Activated CD4-positive, alpha-beta T cell treated with anti-CD3 and anti-CD28 coated beads for 1 hour (primary cell): ENCODE measurements around the gene CKAP4.
A peak's percentile ranks its signal among the peaks of the same experiment; 100 is the strongest.

Source experiments
- DNase-seq: peaks from one replicate; pipeline ENCODE4 v3.0.0-alpha.2; 2020

The CKAP4 gene

GRCh38 chr12:106238146-106238545, 9.7 kb downstream of the CKAP4 start:
- DNase-seq = no peak

DNA sequence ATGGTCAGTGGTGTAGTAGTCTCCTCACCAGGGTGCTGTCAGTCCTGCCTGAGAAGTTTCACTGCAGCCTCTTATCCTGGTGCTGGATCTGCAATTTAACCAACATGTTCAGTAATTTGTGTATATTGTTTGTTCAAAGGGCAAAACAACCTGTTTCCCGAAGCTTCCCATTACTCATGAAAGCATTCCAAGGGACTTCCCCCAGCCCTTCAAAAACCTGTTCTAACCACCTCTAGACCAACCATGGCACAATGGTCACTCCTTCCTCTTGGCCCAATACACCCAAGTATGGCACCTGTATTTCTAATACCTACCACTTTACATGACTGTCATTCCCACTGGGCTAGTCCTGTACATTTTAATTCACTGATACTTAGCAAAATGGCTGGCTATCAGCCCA, 12.1 kb downstream of the CKAP4 start:
- no peak for DNase-seq

DNA sequence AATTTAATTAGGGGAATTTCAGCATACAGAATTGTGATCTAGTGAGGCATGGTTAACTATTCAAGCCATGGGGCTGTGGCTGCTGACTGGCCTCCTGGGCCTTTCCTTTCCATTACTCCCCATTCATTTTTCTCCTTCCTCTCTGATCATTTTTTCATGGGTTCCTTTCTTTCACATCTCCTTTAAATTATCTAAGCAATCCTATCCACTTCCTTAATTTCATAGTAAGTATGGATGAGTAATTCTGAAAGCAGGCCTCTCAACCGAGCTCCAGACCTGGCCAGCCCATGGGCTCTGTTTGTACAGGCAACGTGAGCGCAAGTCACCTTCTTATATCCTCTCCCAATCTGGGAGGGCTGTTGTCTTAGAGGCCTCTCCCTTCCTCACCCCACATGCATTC, 13.4 kb downstream of the CKAP4 start:
- DNase-seq = no peak

DNA sequence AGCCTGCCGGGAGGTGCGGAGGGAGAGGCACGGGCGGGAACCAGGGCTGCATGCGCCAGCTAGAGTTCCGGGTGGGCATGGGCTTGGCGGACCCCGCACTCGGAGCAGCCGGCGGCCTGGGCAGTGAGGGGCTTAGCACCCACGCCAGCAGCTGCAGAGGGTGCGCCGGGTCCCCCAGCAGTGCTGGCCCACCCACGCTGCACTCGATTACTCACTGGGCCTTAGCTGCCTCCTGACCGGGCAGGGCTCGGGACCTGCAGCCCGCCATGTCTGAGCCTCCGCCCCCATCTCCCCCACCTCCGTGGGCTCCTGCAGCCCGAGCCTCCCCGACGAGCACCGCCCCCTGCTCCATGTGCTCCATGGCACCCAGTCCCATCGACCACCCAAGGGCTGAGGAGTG, 14.8 kb downstream of the CKAP4 start:
- DNase-seq = no peak

DNA sequence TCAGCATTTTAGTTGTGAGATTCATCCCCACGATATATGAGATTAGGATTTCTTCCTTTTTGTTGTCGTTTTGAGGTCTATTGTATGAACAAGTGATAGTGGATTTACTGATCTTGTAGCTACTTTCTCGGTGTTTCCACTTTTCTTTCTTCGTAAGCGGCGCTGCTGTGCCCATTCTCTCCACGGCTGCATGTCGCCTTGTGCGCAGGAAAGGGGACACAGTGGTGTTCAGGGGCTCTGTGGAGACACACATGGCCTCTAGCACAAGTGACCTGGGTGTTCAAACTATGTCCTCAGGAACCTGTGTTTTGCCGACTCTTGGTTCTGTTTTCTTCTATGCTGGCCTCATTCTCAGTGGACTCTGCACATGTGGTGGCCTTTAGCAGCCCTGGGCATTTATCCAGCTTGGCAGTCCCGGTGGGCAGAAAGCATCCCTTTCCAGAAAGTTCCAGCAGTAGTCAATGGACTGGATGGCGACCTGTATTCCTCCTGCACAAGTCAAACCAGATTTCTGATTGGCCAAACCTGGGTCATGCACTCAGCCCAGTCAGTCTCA, 18.7 kb downstream of the CKAP4 start:
- no peak for DNase-seq

DNA sequence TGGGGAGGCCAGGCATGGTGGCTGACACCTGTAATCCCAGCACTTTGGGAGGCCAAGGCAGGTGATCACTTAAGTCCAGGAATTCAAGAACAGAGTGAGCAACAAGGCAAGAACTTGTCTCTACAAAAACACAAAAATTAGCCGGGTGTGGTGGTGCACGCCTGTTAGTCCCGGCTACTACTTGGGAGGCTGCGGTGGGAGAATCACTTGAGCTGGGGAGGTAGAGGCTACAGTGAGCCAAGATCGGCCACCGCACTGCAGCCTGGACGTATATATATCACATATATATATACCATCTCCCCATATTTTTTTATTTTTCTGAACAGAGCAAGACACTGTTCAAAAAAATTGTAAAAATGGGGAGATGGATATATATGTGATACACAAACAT, 19.5 kb downstream of the CKAP4 start:
- DNase-seq = no peak

GRCh38 chr12:106227641-106228319, 20.0 kb downstream of the CKAP4 start:
- peak; percentile 30 for DNase-seq

DNA sequence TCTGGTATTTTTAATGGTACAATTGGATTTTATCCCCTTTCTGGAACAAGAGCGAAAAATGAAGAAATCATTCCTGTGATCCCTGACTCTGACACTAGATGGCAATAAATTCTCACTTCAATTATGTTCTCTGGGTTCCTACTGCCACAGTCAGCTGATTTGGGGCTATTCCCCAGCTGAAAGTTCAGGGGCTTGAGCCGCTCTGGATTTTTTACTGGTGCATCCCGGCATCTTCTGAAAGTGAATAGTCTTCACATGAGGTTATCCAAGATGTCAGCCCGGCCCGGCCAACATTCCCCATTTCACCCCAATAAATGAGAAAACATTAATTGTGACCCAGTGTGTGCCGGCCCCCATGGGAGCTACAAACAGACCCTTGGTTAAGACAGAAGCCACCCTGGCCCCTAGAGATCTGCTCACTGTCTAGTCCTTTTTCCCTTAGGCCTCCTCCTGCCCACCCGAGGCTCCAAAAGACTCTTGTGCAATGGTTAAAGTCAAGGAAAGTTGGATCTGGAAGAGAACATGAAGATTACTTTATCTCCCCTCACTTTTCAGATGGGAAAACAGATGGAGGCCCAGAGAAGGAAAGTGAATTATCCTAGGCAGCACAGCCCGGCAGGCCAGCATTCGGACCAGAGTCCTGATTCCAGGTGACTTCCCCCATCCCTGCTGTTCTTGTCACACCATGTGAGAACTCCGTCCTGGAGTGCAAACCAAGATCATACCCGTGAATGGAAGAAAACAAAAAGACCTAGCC, 20.8 kb downstream of the CKAP4 start:
- no peak for DNase-seq

DNA sequence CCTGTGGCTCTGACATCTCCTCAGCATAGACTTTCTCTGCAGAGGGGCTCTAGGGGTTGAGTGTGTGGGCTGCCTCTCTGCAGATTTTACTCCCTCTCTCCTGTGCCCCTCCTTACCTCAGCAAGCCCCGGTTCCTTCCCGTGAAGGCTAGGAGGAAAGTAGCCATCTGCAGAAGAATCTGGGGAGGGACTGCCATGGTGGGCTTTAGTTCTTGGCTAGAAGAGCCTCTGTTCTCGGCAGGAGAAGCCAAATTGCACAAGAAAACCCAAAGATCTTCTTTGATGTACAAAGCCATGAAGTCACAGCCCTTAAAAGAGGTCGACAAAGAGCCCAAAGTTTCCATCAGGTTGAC, 23.5 kb downstream of the CKAP4 start:
- no peak for DNase-seq

DNA sequence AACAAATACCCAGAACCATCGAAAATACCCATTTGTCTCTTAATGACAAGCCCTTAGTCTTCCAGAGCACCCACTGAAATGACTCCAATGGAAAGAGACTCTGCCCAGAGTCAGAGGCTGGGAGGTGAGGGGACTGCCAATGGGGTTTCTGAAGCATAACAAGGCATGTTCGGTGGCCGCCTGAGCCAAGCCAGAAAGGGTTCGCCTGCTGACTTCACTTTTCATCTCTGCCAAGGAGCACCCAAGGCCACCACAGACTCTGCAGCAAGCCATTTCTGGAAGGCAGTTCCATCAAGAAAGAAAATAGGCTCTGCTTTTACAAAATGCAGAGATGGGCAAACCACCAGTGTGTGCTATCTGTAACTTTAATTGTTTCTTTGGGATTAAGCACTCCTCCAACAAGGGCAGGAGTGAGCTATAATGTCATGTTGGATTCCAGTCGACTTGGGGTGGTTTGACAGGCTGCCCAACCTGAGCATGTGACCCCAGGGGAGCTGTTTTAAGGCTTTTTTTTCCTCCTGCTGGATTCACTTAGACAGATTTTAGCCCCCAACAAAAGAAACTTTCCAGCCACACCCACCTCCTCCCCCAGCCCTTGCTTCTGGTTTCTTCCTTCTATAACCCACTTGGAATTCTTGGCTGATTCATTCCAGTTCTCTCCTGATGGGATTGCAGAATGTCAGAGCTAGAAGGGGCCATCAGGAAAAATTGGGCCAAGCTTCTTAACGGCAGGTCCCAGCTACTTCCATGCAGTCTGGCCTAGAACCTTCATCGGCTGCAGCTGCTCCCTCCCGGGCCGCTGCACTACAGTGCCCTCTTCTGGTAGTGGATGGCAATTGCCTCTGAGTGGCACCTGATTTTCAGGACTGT, 24.1 kb downstream of the CKAP4 start:
- DNase-seq = peak; percentile 54

DNA sequence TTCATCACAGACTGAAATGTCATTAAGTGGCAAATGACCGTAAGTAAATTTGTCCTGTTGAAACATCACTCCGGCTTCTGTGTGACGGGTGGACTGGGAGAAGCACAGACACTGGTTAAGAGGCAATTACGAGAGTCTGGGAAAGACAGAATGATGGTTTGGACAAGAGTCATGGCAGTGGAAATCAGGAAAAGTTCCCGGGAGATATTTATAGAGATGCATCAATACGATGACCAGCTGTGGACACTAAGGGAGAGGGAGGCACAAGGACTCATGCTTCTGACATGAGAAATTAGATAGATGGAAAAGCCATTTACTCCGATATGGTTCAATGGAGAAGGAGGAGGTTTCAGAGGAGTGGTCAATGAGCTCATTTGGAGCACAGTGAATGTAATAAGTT, 27.3 kb downstream of the CKAP4 start:
- no peak for DNase-seq

DNA sequence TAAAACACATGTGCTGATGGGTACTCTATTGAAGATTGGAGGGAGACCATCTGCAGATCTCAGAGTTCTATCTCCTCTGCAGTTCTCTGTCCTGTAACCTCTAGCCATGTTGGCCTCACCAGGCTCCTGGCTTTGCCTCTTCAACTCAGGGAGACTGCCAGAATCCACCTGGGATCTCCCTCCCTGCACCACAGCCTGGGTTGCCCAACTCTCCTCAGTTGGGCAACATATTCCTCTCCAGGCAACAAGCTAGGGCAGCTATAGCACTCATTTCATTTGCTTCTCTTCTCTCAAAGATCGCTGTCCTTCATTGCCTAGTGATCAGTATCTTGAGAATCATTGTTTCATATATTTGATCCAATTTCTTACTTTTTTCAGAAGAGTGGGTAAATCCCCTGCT, 28.8 kb downstream of the CKAP4 start:
- DNase-seq = no peak

DNA sequence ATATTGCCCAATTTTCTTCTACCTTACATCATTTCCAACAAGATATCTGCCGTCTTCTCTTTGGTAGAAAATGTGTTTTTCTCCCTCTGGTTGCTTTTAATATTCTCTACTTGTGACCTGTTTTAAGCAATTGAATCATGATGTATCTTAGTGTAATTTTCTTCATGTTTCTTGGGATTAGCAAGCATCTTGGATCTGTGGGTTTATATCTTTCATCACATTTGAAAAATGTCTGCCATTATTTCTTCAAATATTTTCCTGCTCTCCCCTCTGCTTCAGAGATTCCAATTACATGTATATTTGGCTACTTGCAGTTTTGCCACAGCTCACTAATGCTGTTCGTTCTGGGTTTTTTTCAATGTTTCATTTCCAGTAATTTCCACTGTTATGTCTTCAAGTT, 30.1 kb downstream of the CKAP4 start:
- DNase-seq = no peak

DNA sequence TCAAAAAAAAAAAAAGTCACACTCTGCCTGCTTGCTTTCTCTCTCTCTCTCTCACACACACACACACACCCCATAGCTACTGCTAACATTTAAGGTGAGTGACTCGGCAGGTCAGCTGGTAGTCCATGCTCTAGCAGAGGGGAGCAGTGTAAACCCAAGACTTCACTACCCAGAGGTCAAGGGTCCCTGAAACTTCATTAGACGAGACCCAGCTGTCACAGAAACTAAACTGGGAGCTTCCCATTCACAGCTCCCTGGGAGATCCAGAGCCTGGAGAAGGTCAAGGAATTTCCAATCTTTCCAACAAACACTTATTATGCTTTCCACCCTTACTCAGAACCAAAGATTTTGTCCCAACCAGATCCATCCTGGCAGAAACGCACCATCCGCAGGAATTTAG, 33.2 kb downstream of the CKAP4 start:
- no peak for DNase-seq

DNA sequence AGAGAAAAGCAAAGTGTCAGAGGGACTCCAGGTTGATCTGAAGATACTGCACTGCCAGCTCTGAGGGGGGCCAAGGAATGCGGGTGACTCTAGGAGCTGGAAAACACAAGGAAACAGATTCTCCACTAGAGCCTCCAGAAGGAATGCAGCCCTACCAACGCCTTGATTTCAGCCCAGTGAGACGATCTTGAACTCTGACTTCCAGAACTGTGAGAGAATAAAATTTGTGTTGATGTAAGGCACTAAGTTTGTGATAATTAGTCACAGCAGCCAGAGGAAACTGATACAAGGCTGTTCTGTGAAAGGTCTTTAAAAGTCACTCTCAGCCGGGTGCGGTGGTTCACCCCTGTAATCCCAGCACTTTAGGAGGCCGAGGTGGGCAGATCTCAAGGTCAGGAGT, 34.2 kb downstream of the CKAP4 start:
- DNase-seq = no peak

DNA sequence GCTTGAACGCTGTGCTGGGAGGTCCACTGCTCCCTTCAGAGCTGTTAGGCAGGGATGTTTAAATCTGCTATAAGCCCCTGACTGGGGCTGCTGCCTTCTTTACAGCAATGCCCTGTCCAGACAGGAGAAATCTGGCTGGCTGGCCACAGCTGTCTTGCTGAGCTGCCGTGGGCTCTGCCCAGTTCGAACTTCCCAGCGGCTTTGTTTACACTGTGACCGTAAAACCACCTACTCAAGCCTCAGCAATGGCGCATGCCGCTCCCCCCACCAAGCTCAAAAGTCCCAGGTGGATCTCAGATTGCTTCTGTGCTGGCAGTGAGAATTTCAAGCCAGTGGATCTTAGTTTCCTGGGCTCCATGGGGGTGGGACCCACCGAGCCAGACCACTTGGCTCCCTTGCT, 35.8 kb downstream of the CKAP4 start:
- DNase-seq = no peak

DNA sequence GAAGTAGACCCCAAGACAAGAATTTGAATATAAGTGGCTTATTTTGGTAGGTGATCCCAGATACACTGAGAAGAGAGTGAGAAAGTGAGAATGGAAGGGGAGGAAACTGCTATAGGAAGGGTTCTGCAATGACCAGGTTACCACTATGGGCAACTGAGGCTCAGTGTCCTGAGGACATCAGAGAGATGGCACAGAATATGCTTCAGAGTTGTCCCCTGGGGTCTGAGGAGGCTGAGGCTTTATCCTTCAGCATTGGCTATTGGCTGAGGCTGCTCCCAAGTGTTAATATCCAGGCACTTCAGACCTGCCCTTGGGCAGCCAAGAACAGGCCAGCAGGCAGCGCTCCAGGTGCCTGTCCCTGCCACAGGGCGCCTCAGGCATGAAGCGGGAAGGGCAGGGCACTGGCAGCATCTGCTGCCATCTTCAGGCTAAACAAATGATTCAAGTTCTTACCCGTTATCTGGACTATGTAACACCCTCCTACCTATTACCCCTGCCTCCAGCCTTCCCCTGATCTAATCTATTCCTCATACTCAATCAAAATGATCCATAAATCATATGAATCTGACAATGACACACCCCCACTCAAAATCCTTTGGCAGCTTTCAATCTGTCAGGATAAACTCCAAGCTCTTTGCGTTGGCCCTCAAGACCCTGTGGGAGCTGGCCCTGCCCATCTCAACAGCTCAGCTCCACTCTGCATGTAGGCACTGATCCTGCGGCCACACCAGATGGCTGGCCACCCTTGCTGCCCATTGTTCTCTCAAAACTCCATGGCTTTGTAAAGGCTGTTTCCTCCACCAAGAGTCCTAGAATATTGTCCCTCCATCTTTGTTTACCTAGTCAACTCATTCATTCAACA, 42.4 kb downstream of the CKAP4 start:
- no peak for DNase-seq

DNA sequence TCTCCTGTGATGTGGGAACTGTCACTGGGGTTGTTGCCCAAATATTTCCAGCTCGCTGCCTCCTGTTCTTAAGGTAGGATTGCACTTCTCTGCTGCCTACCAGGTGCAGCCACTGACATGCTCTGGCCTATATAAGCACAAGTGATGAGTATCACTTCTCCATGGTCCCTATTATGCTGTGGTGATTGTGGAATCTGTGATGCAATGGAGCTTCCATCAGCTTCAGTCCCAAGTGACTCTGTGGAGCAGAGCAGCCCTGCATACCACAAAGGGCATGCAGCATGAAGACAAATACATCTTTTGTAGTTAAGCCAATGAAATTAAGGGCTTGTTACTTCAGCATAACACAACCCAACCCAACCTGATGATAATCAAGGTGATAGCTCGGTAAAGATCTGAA, 43.5 kb downstream of the CKAP4 start:
- no peak for DNase-seq

- no peak for DNase-seq
These were observed 49.8 kb downstream of the CKAP4 start for GRCh38 chr12:106197906-106198623.

DNA sequence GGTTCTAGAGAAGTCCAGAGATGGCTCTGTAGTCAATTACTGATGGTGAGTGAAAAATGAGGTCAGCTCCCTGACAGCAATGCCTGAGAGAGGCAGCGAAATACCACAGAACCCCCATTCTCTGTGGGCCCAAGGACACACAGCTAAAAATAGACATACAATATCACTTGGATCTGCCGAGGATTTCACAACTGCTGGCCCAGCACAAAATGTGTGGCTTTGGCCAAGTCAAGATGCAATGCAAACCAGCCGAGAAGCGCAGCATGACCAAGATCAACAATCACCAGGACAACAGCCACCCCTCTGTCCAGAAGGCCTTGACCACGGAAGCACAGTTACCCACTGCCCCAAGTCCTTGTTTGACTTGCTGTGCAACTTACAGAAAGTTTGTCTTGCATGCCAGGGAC, 52.2 kb downstream of the CKAP4 start:
- no peak for DNase-seq

DNA sequence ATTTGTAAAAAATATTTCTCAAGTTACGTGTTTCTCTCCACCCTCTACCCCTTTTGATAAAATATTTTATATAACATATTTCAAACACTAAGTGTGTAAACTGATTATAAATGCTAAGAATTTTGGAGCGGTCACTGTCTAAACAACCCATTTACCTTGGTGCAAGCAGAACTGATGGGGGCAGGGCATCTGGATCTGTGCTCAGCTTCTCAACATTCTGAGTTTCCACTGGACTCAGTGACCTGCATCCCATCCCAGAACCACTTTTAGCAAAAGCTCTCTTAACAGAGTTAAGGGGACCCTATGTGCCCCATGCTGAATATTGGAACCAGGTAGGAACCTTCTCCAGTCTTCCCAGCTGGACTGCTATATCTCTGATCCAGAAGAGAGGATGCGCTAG, 53.5 kb downstream of the CKAP4 start:
- no peak for DNase-seq
